Skeletal muscle satellite cell (primary cell): ENCODE measurements around the gene ATCAY. TPM values are rescaled to one million over a fixed set of nuclear protein-coding genes. Genes with fewer than 3 reads are reported as not detected.

ENCODE experiments used
- H3K27me3 ChIP-seq: 2 replicates; pipeline ENCODE4 v1.7.0; 2013; ENCODE audit warnings: low read length; ENCODE audit not compliant: control insufficient read depth, insufficient read depth
- H3K36me3 ChIP-seq: 2 replicates; pipeline ENCODE4 v1.7.0; 2013; ENCODE audit warnings: mild to moderate bottlenecking, control low read depth, low read length; ENCODE audit not compliant: insufficient read depth
- H3K4me1 ChIP-seq: 2 replicates; pipeline ENCODE4 v1.7.0; 2013; ENCODE audit warnings: low read length; ENCODE audit not compliant: control insufficient read depth, insufficient read depth
- H3K4me2 ChIP-seq: 2 replicates; pipeline ENCODE4 v1.7.0; 2013; ENCODE audit warnings: mild to moderate bottlenecking, low read length
- H3K4me3 ChIP-seq: 2 replicates; pipeline ENCODE4 v1.7.0; 2013; ENCODE audit warnings: low read length
- H3K9ac ChIP-seq: 2 replicates; pipeline ENCODE4 v1.7.0; 2013; ENCODE audit warnings: mild to moderate bottlenecking, low read depth, low read length, moderate library complexity
- H3K9me3 ChIP-seq: replicated peaks from 2 replicates; pipeline ENCODE4 v1.7.0; 2013; ENCODE audit warnings: mild to moderate bottlenecking, control low read depth, low read length
- total RNA-seq: library from RNA; depleted of rRNA; stranded (reverse); fragments of >200 nt; gene quantifications from 2 replicates; pipeline ENCODE4 v1.2.3, GENCODE V29; 2012; rRNA removed

The ATCAY gene
- not detected in 2 replicates for total RNA-seq

DNA sequence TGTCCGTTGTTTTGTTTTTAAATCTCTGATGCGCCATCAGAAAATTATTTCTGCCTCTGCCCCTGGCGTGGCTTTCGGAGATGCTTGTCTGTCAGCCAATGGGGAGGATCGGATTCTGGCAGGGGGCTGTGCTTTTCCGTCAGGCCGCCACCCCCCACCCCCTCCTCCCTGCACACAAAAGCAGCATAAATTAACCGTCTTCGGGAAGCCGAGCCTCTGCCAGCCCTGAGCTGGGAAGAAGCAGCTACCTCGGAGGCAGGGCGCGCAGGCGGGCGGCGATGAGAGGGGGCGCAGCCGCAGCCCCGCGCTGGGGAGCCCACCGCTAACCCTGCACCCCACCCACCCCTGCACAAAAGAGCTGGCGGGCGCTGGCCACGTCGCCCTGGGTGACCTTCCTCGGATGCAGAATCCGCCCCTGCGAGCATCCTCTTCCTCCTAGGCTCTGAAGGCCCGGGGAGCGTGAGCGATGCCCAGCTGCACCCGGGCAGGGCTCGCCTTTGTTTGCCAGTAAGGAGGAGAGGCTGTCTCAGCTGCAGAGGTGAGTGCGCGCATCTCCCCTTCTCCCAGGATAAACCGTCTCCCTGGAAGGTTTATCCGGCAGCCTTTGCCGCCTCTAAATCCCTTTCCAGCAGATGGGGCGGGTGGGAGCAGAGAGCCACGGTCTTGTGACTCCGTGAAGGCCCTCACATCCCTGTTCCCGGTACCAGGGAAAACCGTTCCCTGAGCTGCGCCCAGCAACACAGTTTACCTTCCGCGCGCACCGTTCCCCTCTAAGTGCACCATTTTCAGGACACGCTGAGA, at the start of gene ATCAY:
Gene ATCAY, plus strand, starts transcription at position 215 of the 801 bp plus-strand sequence. CDS start 5,083 bp downstream, outside the sequence.
- Histone ChIP-seq H3K27me3 (peaks cover 40% of the 10 kb centered on the region), H3K4me2 (no peak within 1 kb of the TSS)

GRCh38 chr19:3831601-3832000, 48.9 kb upstream of the ATCAY start:
- no peak overlapping the region for H3K9ac ChIP-seq
- no peak overlapping the region for H3K4me3 ChIP-seq
- H3K4me2 ChIP-seq = no peak overlapping the region
- no peaks in the 10 kb centered on the region for H3K9me3 ChIP-seq
- H3K27me3 ChIP-seq = peaks cover 40% of the 10 kb centered on the region
- no peaks in the 10 kb centered on the region for H3K4me1 ChIP-seq
- no peaks in the 10 kb centered on the region for H3K36me3 ChIP-seq

More for the DNA sequence above, at the start of gene ATCAY:
- Histone ChIP-seq H3K9me3 (no peaks in the 10 kb centered on the region), H3K9ac (no peak within 1 kb of the TSS), H3K4me1 (no peaks in the 10 kb centered on the region), H3K4me3 (no peak within 1 kb of the TSS), H3K36me3 (no peaks in the 10 kb centered on the region)

DNA sequence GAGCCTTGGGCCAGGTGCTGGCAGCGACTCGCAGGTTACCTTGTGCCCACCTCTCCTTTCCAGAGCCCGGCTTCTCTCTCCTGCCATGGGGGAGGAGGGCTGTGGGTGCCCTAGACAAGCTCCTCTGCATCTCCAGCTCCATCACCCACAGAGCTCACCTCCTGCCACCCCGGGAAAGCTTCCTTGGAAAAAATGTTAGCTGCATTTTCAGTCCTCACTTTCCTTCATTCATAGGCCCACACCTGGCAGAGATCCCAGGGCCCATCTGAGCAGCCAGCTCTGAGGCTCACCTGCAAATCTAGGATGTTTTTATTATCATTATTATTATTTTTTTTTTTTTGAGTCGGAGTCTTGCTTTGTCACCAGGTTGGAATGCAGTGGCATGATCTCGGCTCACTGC, 48.5 kb upstream of the ATCAY start:
- Histone ChIP-seq H3K9me3 (no peaks in the 10 kb centered on the region), H3K36me3 (no peaks in the 10 kb centered on the region)

GRCh38 chr19:3833578-3834348, 46.7 kb upstream of the ATCAY start:
- Histone ChIP-seq H3K9ac (no peak overlapping the region), H3K27me3 (peaks cover 50% of the 10 kb centered on the region), H3K4me3 (no peak overlapping the region), H3K36me3 (no peaks in the 10 kb centered on the region), H3K4me1 (no peaks in the 10 kb centered on the region), H3K4me2 (no peak overlapping the region), H3K9me3 (peaks cover 5% of the 10 kb centered on the region)

More for the DNA sequence above, 48.5 kb upstream of the ATCAY start:
- peaks cover 40% of the 10 kb centered on the region for H3K27me3 ChIP-seq
- H3K4me1 ChIP-seq = no peaks in the 10 kb centered on the region
- H3K9ac ChIP-seq = no peak overlapping the region
- no peak overlapping the region for H3K4me2 ChIP-seq
- H3K4me3 ChIP-seq = no peak overlapping the region

DNA sequence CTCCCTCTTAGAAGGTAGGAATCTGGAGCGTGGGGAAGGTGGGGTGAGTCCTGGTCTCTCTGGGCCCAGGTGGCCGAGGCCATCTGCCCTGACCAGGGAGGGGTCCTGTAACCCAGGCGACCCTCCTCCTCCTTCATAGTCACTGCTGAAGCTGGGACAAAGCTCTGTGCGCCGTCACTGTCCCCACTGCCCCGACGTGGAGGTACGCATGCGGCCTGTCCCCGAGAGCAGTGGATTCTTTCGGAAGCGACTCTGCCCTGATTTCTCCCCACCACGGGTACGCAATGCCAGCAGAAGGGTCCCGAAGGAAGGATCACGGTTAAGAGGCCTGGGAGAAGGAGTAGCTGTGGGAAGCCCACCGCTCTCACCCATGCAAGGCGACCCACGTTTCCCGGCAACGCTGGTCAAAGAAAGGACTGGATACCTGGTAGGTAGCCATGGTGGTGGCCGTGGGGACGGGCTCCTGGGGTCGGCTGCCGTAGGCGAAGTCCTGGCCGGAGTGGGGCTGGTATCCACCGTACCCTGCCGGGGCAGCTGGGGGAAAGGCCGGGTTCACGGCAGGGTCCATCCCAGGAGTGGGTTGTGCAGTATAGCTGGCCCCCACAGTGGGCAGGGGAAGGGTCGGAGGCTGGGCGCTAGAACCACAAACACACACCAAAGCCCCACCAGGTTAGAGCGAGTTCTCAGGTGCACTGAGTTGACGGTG, 46.0 kb upstream of the ATCAY start:
- no peak overlapping the region for H3K4me2 ChIP-seq
- no peaks in the 10 kb centered on the region for H3K36me3 ChIP-seq
- peaks cover 5% of the 10 kb centered on the region for H3K9me3 ChIP-seq
- no peak overlapping the region for H3K9ac ChIP-seq
- no peak overlapping the region for H3K4me3 ChIP-seq
- H3K27me3 ChIP-seq = peaks cover 51% of the 10 kb centered on the region
- H3K4me1 ChIP-seq = no peaks in the 10 kb centered on the region

GRCh38 chr19:3835055-3835435, 45.4 kb upstream of the ATCAY start:
- Histone ChIP-seq H3K36me3 (no peaks in the 10 kb centered on the region), H3K9me3 (peaks cover 5% of the 10 kb centered on the region), H3K27me3 (peaks cover 53% of the 10 kb centered on the region), H3K4me1 (no peaks in the 10 kb centered on the region), H3K4me2 (no peak overlapping the region), H3K4me3 (no peak overlapping the region), H3K9ac (no peak overlapping the region)

GRCh38 chr19:3836887-3837286, 43.6 kb upstream of the ATCAY start:
- no peaks in the 10 kb centered on the region for H3K36me3 ChIP-seq
- H3K9ac ChIP-seq = no peak overlapping the region
- no peak overlapping the region for H3K4me2 ChIP-seq
- no peaks in the 10 kb centered on the region for H3K4me1 ChIP-seq
- H3K4me3 ChIP-seq = no peak overlapping the region
- H3K27me3 ChIP-seq = peaks cover 46% of the 10 kb centered on the region
- peaks cover 5% of the 10 kb centered on the region for H3K9me3 ChIP-seq

DNA sequence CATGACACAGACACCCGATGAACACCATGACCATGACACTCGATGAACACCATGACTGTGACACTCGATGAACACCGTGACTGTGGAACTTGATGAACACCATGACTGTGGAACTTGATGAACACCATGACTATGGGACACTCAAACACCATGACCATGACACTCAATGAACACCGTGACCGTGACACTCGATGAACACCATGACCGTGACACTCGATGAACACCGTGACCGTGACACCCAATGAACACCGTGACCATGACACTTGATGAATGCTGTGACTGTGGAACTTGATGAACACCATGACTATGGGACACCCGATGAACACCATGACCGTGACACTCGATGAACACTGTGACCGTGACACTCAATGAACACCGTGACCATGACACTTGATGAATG, 43.2 kb upstream of the ATCAY start:
- Histone ChIP-seq H3K4me2 (no peak overlapping the region), H3K9ac (no peak overlapping the region), H3K9me3 (peaks cover 5% of the 10 kb centered on the region), H3K36me3 (no peaks in the 10 kb centered on the region), H3K4me1 (no peaks in the 10 kb centered on the region), H3K4me3 (no peak overlapping the region), H3K27me3 (peaks cover 48% of the 10 kb centered on the region)

- peaks cover 52% of the 10 kb centered on the region for H3K27me3 ChIP-seq
Measured at GRCh38 chr19:3837922-3838321, 42.6 kb upstream of the ATCAY start.

GRCh38 chr19:3838661-3839060, 41.8 kb upstream of the ATCAY start:
- Histone ChIP-seq H3K4me2 (no peak overlapping the region), H3K9me3 (peaks cover 5% of the 10 kb centered on the region), H3K27me3 (peaks cover 53% of the 10 kb centered on the region)

More at GRCh38 chr19:3837922-3838321, 42.6 kb upstream of the ATCAY start:
- no peak overlapping the region for H3K4me3 ChIP-seq
- H3K9ac ChIP-seq = no peak overlapping the region
- no peaks in the 10 kb centered on the region for H3K36me3 ChIP-seq
- peaks cover 5% of the 10 kb centered on the region for H3K9me3 ChIP-seq
- H3K4me2 ChIP-seq = no peak overlapping the region
- H3K4me1 ChIP-seq = no peaks in the 10 kb centered on the region

DNA sequence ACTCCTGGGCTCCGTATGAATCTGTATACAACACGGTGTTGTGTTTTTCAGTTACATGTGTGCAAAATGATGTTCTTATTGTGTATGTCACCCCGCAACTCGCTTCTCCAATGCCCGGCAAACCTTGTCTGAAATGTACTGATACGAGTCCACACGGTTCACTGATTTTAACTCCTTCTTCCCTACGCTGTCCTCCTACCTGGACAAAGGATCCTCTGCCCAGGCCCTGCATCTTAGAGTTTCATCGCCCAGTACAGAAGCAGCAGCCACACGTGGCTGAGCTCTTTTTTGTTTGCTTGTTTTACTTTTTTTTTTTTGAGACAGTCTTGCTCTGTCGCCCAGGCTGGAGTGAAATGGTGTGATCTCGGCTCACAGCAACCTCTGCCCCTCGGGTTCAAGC, 40.5 kb upstream of the ATCAY start:
- Histone ChIP-seq H3K9ac (no peak overlapping the region), H3K4me1 (no peaks in the 10 kb centered on the region), H3K36me3 (no peaks in the 10 kb centered on the region), H3K4me2 (no peak overlapping the region), H3K9me3 (peaks cover 5% of the 10 kb centered on the region), H3K4me3 (no peak overlapping the region), H3K27me3 (peaks cover 53% of the 10 kb centered on the region)

More at GRCh38 chr19:3838661-3839060, 41.8 kb upstream of the ATCAY start:
- no peak overlapping the region for H3K4me3 ChIP-seq
- no peak overlapping the region for H3K9ac ChIP-seq
- H3K36me3 ChIP-seq = no peaks in the 10 kb centered on the region
- H3K4me1 ChIP-seq = no peaks in the 10 kb centered on the region
